ENCODE measurements around the gene TBC1D9. TPM values are rescaled to one million over a fixed set of nuclear protein-coding genes. Genes with fewer than 3 reads are reported as not detected.

Gene TBC1D9
- polyA plus RNA-seq, 2 of the 4 experiments (the other 2 are of a cell fraction): 5.6 to 11.8 TPM

GRCh38 chr4:140757232-140757630 lies 1.0 kb upstream of the TBC1D9 start (continued):
- TF ChIP-seq KDM1A (IDR thresholded peaks at IDR 0.05; ENCODE audit: low read depth) (no peak), ZNF302 (CRISPR knock-in tag; IDR thresholded peaks at IDR 0.05) (no peak), JUNB (IDR thresholded peaks at IDR 0.05) (no peak), TFCP2L1 (CRISPR knock-in tag; IDR thresholded peaks at IDR 0.05) (no peak), SMC3 (IDR thresholded peaks at IDR 0.05) (no peak)

GRCh38 chr4:140755774-140756318 lies 339 bp downstream of the TBC1D9 start:
- ATAC-seq (peak; percentile 68 to 74), FAIRE-seq (no peak), DNase-seq (ENCODE audit: low read depth in 1 of 2, low spot score in 1 of 2) (peak; percentile 28 to 41)
- Histone ChIP-seq H3K4me2 (peak overlapping the region; percentile 70), H3K9me3 (no peaks in the 10 kb centered on the region), H3K27ac (peak overlapping the region; percentile 86 to 88), H3K4me1 (peaks cover 13% of the 10 kb centered on the region; the same call in 2 of the 3 replicates), H3K4me3 (peak overlapping the region; percentile 77)
- 0% methylated on average over 8 of the region's 74 CpGs for WGBS (ENCODE audit: missing lambda C conversion rate)
- ChIA-PET CTCF (interaction anchor here (0.8 to 1.5 kb wide), 12 partner anchors 8 to 146 kb away, joined by 3 to 5 read pairs (median 4); no protein-coding TSS in a partner anchor), POLR2A (interaction anchor here (0.9 to 1.8 kb wide), 3 partner anchors 30 to 383 kb away, joined by 3 to 4 read pairs (median 4); partner anchors contain the start of gene SCOC)
- TF ChIP-seq USF2 (IDR thresholded peaks at IDR 0.05) (no peak), PHF8 (IDR thresholded peaks at IDR 0.05; ENCODE audit: borderline replicate concordance, low read depth) (0 out of 2 replicates have a peak, but pooled peaks have one; percentile 3)

GRCh38 chr4:140754918-140755773 lies 1.0 kb downstream of the TBC1D9 start:
- peak overlapping the region; percentile 86 to 88 for H3K27ac ChIP-seq
- FAIRE-seq (no peak), DNase-seq (ENCODE audit: low read depth in 1 of 2, low spot score in 1 of 2) (no peak), ATAC-seq (no peak)
- CTCF ChIA-PET: no interaction called here
- POLR2A ChIA-PET: interaction anchor here (0.7 kb wide), 1 partner anchor 35 kb away, joined by 6 read pairs; no protein-coding TSS in a partner anchor
- H3K4me2 ChIP-seq: peak overlapping the region; percentile 70
- no peak for TF ChIP-seq HOXA7 (CRISPR knock-in tag; IDR thresholded peaks at IDR 0.05)
- TF ChIP-seq ESRRA (IDR thresholded peaks at IDR 0.05; ENCODE audit: borderline replicate concordance, low read length): no peak
- no peak for TF ChIP-seq RCOR1 (IDR thresholded peaks at IDR 0.05; ENCODE audit: low read depth, low read length)
- TF ChIP-seq NPAS2 (CRISPR knock-in tag; IDR thresholded peaks at IDR 0.05; ENCODE audit: borderline replicate concordance): no peak
- TF ChIP-seq USF2 (IDR thresholded peaks at IDR 0.05): no peak
- no peak for TF ChIP-seq ELK1 (IDR thresholded peaks at IDR 0.05; ENCODE audit: low read depth, low read length)
- no peak for TF ChIP-seq NR3C1 (IDR thresholded peaks at IDR 0.05)
- TF ChIP-seq MAZ (IDR thresholded peaks at IDR 0.05; ENCODE audit: borderline replicate concordance, low read depth, low read length): no peak
- TF ChIP-seq FOSB (CRISPR knock-in tag; IDR thresholded peaks at IDR 0.05): no peak
- TF ChIP-seq PBX3 (IDR thresholded peaks at IDR 0.05): no peak
- TF ChIP-seq ZFP36 (IDR thresholded peaks at IDR 0.05; ENCODE audit: borderline replicate concordance, partially characterized antibody): no peak
- TF ChIP-seq HOXB13 (CRISPR knock-in tag; IDR thresholded peaks at IDR 0.05; ENCODE audit: low read depth): no peak
- no peak for TF ChIP-seq KDM5A (IDR thresholded peaks at IDR 0.05)
- no peak for TF ChIP-seq HDAC2 (IDR thresholded peaks at IDR 0.05)
- no peak for TF ChIP-seq ATOH8 (CRISPR knock-in tag; IDR thresholded peaks at IDR 0.05; ENCODE audit: low read depth)
- no peak for TF ChIP-seq RNF2 (IDR thresholded peaks at IDR 0.05; ENCODE audit: borderline replicate concordance, low read depth)
- TF ChIP-seq FOXS1 (CRISPR knock-in tag; IDR thresholded peaks at IDR 0.05): no peak
- 36% methylated on average over 8 of the region's 8 CpGs for WGBS (ENCODE audit: missing lambda C conversion rate)
- H3K4me3 ChIP-seq: peak overlapping the region; percentile 77
- peaks cover 13% of the 10 kb centered on the region; the same call in 2 of the 3 replicates for H3K4me1 ChIP-seq
- H3K9me3 ChIP-seq: no peaks in the 10 kb centered on the region
